HL-60 (cell line): ENCODE measurements around the gene NME2.

ENCODE experiments used
- CTCF ChIP-seq: IDR thresholded peaks from one replicate; pipeline ENCODE4 v1.5.1; 2011; ENCODE audit warnings: low read length, control low read depth, inconsistent platforms; ENCODE audit not compliant: insufficient read depth
- GABPA ChIP-seq: IDR thresholded peaks from 2 replicates; pipeline ENCODE4 v1.6.1; 2012; ENCODE audit warnings: low read depth
- TF ChIP-seq, protein P1 (sequence below): IDR thresholded peaks from 2 replicates; pipeline ENCODE4 v1.6.1; 2012; ENCODE audit warnings: low read depth; ENCODE audit not compliant: insufficient replicate concordance

DNA sequence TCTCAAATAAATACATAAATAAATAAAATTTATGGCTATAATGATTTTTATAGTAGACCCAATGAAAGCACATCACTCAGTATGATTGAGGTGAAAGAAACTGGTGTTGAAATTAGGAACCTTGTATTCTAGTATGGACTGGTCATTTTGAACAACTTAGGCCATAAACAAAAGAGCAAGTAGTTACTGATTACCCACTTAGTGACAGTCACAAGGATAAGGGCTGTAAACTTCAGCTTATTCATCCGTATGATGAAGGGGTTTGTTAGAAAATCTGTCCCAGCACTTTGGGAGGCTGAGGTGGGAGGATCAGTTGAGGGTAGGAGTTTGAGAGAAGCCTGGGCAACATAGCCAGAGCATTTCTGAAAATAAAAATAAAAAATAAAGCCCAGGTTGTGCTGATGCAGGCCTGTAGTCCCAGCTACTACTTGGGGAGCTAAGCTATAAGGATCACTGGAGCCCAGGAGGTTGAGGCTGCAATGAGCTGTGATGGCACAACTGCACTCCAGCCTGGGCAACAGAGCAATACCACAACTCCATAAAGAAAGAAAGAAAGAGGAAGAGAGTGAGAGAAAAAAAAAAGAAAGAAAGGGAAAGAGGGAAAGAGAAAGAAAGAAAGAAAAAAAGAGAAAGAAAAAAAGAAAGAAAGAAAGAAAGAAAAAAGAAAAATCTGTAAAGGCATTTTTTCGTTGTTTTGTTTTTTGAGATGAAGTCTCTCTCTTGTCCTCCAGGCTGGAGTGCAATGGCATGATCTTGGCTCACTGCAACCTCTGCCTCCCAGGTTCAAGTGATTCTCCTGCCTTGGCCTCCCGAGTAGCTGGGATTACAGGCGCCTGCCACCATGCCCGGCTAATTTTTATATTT lies 41.3 kb upstream of the NME2 start:
- no peak for TF ChIP-seq CTCF
- no peak for TF ChIP-seq GABPA
- TF ChIP-seq, protein P1, sequence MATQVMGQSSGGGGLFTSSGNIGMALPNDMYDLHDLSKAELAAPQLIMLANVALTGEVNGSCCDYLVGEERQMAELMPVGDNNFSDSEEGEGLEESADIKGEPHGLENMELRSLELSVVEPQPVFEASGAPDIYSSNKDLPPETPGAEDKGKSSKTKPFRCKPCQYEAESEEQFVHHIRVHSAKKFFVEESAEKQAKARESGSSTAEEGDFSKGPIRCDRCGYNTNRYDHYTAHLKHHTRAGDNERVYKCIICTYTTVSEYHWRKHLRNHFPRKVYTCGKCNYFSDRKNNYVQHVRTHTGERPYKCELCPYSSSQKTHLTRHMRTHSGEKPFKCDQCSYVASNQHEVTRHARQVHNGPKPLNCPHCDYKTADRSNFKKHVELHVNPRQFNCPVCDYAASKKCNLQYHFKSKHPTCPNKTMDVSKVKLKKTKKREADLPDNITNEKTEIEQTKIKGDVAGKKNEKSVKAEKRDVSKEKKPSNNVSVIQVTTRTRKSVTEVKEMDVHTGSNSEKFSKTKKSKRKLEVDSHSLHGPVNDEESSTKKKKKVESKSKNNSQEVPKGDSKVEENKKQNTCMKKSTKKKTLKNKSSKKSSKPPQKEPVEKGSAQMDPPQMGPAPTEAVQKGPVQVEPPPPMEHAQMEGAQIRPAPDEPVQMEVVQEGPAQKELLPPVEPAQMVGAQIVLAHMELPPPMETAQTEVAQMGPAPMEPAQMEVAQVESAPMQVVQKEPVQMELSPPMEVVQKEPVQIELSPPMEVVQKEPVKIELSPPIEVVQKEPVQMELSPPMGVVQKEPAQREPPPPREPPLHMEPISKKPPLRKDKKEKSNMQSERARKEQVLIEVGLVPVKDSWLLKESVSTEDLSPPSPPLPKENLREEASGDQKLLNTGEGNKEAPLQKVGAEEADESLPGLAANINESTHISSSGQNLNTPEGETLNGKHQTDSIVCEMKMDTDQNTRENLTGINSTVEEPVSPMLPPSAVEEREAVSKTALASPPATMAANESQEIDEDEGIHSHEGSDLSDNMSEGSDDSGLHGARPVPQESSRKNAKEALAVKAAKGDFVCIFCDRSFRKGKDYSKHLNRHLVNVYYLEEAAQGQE, result no peak
